C1 segment of cervical spinal cord (tissue), 14 donors: ENCODE measurements around the gene PRDX1.
"Not testable (repeated sequence)": the region's sequence is repeated elsewhere in the genome, so short reads cannot be mapped to it uniquely, and the experiment has no call there.

Experiments
- DNase-seq, 14 donors: peaks; one replicate each; lab custom pipeline; 2025; lab: John Stamatoyannopoulos, UW

PRDX1 gene

DNA sequence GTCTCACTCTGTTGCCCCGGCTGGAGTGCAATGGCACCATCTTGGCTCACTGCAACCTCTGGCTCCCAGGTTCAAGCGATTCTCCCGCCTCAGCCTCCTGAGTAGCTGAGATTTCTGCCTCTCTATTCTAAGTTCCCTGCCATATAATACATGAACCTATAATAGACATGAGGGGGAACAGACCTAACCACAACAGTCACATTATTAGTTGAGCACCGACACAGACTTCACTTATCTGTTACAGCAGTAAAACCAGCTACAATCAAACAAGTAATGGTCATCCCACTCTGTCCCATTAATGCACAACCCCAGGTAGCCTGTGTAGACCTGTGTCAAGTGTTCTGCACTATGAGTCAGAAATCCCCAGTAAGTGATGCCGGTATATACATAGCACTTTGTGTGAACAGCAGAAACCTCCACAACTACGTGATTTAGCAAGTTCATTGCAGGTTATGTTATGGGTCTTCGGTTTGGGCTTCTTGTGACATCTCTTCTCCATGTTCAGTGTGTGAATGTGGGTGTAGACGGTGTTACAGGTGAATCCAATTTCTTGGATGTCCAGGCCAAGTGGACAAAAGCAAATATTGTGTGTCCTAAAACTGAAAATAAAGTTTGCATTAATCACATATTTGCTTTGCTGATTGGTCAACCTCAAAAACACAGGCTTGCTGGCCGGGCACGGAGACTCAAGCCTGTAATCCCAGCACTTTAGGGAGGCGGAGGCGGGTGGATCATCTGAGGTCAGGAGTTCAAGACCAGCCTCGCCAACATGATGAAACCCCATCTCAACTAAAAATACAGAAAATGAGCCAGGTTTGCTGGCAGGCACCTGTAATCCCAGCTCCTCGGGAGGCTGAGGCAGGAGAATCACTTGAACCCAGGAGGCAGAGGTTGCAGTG lies 18.0 kb downstream of the PRDX1 start:
- no peak for DNase-seq

DNA sequence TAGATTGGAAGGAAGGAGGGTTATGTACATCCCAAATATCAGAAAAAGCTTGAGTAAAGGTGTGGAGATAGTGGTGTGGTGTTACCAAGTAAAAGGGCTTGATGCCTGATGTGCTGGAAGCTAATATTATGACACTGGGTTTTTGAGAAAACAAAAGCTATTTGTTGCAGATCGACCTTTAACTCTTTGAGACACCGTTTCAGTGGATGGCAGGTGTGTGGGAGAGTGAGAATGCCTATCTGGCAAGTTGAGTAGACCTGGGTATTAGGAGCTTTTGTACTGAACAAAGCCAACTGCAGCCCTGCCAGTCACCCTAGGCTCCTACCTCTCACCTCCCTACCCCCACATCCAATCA lies 20.2 kb downstream of the PRDX1 start:
- DNase-seq: peak in 1 of 14 donors; percentile 21

DNA sequence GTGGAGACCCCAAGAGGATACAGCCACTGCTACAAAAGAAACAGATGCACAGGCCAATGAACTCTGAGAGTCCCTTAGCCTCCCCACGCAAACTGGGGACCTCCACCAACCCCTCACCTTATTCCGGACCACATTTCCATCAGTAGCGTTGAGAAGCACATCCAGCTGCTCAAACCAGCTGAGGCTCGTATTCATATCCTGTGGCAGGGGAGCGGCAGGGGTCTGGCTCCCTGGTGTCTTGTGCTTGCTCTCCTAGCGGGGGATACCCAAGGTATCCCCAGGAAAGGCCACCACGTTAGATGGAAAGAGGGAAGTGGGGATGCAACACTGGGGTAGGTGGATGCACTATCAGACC lies 22.3 kb downstream of the PRDX1 start:
- DNase-seq: no peak

DNA sequence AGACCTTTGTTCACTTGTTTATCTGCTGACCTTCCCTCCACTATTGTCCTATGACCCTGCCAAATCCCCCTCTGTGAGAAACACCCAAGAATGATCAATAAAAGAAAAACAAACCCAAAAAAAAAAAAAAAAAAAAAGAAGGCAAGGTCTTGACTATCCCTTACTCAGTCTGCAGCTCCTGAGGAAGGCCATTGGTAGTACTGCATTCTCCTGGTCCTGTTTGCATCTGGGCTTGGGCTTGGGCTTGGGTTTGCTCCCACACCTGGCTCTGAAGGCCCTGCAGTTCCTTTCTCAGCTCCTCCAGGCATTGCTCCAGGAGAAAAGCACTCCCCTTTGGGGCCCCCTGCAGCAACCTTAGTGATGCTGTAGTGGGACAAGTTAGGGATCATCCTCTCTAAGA lies 23.4 kb downstream of the PRDX1 start:
- no peak for DNase-seq

DNA sequence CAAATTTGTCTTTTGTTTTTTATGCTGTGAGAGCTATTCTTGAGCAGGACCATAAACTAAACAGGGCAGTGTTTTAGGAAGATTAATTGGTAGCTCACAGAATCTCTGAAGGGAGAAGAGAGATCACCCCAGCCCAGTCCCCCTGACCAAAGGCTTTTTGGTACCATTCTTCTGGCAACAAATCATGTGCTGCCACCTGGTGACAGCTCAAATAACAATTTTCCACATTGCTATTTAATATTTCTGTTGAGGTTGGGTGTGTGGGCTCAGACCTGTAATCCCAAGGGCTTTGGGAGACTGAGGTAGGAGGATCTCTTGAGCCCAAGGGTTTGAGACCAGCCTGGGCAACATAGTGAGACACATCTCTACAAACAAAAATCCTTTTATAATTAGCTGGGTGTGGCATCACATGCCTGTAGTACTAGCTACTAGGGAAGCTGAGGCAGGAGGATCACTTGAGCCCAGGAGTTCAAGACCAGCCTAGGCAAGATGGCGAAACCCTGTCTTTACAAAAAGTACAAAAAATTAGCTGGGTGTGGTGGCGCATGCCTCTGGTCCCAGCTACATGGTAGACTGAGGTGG lies 28.5 kb downstream of the PRDX1 start:
- DNase-seq: peak in 6 of 14 donors; percentile 11 to 41 (median 25)

DNA sequence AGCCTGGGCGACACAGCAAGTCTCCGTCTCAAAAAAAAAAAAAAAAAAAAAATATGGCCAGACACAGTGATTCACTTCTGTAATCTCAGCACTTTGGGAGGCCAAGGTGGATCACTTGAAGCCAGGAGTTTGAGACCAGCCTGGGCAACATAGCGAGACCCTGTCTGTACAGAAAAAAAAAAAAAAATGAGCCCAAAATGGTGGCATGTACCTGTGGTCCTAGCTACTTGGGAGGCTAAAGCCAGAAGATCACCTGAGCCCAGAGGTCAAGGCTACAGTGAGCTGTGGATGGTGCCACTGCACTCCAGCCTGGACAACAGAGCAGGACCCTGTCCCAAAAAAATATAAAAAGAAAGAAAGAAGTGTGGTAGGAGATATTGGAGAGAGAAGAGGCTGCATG lies 29.0 kb downstream of the PRDX1 start:
- no peak for DNase-seq

DNA sequence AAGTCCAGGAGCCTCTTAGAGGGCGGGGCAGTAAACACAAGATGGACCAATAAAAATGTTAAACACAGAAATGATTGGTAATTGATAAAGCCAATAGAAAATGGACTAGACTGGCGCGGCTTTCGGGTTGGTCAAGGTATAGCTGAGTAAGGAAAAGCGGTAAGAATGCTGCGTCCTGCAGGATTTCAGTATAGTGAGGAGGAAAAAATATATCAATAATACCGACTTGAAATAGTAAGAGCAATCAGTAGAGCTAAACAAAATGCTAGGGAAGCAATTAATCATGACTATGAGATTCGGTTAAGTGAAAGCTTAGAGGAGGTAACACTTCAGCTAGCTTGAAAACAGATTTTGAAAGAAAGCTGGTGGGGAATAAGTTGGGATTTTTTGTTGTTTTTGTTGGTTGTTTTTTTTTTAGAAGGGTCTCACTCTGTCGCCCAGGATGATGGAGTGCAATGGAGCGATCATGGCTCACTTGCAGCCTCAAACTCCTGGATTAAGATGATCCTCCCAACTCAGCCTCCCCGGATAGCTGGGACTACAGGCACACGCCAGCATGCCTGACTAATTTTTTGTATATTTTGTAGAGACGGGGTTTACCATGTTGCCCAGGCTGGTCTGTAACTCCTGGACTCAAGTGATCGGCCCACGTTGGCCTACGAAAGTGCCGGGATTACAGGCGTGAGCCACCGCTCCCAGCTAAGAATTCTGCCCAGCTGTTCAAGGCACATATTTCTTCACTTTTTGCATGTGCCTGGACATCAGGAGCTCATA lies 30.0 kb downstream of the PRDX1 start:
- no peak for DNase-seq

DNA sequence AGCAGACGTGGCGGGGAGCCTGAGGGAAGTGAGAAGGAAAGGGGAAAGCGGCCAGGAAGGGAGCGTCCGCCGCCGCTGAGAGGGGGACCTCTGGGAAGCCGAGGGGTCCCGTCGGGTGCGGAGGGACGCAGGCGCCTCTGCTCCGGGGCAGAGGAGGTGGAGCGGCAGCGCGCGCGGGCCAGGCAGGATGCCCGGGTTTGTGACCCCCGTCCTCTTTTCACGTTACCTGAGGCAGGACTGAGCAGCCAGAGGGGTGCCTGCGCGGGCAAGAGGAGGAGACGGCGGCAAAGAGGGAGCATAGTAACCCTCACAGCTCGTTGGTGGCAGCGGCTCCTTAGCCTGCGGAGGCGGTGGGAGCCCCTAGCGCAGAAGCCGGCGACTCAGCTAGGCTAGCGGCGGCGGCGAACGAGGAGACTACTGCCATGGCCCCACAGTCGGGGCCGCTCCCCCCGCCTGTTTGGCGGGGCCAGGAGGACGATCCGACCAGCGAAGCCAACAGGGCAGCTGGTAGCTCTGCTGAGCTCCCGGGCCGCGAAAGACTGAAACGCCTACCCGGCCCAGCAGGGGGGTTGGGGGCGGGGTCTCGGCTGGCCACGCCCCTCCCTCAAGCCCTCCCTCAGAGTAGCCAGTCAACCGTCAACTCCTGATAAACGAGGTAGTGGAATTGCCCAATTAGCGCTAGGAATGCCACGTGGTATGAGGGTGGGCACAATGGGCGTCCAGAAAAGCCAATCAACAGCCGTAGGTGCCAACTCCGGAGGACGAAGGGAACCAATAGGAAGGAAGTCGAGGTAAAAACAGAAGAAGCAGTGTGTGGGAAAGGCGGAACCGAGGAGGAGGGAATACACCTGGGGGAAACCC lies 30.8 kb downstream of the PRDX1 start, which contains the start of gene TESK2:
Gene TESK2 (minus strand): TSS at position 538 of the 861 bp plus-strand sequence. CDS start 33,378 bp downstream, outside the sequence.
- DNase-seq: peak; percentile 75 to 100 (median 97)

DNA sequence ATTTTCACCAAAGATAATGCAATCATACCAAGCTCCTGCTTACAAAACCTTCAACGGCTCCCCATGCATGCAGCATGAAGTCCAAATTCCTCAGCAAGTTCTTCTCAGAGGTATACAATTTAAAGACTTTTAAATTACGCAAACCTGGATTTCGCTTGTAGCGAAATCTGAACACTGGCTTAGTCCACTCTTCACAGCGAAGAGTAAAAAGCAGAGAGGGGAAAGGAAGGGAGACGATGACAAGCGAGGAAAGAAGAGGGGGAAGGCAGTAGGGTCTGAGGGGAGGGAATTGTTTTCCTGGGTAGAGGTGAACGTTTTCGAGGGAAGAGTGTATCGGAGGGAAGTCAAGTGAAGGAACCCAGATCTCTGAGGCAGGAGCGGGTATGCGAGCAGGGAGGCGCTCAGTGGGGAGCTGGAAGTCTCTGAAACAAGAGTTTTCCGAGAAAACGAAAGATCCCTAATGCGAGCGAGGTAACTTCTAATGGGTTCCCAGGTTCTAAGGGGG lies 31.5 kb downstream of the PRDX1 start:
- peak in 6 of 14 donors; percentile 15 to 68 (median 52) for DNase-seq

DNA sequence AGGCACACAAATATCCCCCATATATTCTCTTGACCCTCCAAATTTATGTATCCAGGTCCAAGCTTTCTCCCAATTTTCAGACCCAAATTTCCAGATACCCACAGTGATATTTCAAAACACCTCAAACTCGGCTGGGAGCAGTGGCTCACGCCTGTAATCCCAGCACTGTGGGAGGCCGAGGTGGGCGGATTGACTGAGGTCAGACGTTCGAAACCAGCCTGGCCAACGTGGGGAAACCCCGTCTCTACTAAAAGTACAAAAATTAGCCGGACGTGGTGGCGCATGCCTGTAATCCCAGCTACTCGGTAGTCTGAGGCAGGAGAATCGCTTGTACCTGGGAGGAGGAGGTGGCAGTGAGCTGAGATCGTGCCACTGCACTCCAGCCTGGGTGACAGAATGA lies 32.3 kb downstream of the PRDX1 start:
- DNase-seq: not testable (repeated sequence)

DNA sequence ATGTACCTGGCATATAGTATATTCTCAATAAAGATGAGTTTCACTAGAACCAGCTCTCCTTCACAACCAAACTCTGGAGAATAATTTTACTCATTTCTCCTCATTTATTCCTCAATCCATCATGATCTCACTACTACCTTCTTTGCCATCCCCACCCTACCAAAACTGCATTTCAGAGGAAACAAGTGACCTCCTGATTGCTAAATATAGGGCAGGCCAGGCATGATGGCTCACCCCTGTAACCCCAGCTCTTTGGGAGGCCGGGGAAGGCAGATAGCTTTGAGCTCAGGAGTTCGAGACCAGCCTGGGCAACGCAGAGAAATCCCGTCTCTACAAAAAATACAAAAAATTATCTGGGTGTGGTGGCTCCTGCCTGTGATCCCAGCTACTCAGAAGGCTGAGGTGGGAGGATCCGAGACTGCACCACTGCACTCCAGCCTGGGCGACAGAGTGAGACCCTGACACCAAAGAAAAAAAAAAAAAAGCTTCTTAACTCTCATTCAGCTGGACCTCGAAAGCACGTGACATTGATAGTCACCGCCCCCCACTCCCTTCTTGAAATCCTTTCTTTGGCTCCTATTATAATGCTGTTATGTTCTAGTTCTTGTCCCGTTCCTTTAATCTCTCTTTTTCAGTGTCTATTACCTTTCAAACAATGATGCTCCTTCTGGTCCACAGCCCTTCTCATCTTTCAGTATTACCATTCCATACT lies 32.9 kb downstream of the PRDX1 start:
- DNase-seq: no peak

DNA sequence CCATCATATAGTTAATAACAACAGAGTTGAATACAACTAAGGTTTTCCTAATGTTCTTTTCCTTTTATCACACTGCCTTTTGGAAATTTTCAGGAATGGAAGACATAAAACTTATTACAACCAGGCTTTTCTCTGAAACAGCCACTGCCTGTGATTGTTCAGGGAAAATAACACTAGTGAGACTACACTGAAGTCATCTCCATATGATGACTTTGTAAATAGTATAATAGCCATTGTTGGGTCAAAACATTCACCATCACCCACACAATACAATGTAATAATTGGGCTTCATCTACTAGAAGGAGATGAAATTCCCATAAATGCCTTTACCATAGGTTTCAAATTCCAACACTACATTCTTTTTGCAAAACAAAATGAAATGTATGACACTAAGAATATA lies 35.7 kb downstream of the PRDX1 start:
- DNase-seq: no peak

DNA sequence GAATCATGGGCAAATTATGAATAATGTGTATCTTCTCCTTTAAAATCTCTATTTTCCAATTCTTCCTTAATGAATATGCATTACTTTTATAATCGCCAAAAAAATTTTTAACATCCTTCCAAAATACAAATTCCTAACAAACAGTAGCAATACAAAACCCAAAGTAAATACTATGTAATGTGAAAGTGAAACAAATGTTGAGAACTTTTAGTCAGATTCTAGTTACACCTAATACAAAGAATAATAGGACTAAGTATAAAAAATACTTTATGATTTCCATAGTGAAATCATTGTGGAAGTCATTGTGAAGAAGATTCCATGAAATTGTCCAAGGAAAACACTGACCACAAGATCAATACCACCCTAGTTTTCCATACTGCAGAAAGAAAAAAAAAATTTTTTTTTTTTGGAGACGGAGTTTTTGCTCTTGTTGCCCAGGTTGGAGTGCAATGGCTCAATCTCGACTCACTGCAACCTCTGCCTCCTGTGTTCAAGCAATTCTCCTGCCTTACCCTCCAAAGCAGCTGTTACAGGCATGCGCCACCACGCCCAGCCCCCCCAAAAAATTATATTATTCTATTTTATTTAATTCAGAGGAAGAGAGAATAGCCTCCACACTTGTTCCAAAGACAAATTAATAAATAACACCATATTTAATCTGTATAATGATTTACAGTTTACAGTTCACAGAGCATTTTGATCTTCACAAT lies 42.5 kb downstream of the PRDX1 start:
- DNase-seq: no peak

DNA sequence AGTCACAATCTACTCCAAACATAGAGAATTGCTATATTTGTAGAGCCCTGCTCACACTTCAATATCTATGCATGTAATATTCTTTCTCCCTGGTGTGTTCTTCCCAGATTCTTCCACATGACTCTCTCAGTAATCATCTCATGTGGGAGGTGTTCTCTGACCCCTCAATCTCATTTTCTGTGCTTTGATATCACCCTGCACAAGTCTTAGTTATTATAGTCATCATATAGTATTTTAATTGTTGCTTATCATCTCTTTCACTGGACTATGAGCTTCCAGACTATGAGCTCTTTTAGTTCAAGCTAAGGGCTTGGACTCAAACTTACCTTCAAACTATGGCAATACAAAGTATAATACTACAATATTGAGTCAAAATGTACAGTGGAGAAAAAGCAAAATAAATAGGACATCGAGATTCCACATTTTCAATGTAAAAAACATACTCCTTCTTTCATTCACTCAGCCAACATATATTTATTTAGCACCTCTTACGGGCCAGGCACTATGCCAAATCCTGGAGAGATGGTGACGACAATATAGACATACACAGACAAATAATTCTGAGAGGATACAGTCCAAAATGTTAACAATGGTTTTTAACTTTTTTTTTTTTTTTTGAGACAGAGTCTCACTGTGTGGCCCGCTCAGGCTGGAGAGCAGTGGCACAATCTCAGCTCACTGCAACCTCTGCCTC lies 43.4 kb downstream of the PRDX1 start:
- no peak for DNase-seq

DNA sequence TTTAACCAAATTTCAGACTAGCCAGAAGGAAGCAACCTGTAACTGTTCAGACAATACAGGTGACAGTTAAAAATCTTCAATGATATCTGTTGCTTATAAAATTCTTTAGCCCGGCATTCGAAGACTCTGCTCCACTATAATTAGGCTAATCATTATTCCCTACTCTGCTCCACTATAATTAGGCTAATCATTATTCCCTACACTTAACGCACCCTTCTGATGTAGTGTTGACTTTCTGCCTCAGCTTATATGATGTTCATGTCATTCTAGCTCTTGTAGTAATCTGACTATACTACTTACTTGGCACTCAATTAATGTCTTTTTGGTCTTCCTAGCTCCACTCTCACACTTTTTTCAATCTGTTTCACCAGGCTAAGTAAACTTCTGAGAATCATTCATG lies 44.0 kb downstream of the PRDX1 start:
- DNase-seq: no peak

DNA sequence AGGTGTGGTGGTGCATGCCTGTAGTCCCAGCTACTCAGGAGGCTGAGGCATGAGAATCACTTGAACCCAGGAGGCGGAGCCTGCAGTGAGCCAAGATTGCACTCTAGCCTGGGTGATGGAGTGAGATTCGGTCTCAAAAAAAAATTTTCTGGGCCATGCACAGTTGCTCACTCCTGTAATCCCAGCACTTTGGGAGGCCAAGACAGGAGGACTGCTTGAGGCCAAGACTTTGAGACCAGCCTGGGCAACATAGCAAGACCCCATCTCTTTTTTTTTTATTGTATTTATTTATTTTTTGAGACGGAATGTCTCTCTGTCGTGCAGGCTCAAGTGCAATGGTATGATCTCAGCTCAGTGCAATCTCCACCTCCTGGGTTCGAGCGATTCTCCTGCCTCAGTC lies 47.5 kb downstream of the PRDX1 start:
- not testable (repeated sequence) for DNase-seq

DNA sequence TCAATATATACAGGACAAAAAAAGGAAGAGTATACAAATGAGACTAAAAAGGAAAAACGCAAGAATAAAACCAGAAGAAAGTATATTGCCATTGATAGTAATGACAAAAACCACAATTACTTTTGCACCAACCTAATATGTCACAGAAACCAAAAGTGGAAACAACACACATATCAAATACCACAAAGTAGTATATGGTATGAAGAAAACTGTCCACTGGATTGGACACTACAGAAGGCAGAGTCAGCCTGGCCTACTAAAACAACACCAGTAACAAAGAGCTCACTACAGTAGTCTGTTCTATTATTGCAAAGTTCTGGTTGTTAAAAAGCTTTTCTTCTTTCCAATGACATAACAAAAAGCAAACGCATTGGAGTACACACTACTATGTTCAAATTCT lies 48.4 kb downstream of the PRDX1 start:
- DNase-seq: no peak

DNA sequence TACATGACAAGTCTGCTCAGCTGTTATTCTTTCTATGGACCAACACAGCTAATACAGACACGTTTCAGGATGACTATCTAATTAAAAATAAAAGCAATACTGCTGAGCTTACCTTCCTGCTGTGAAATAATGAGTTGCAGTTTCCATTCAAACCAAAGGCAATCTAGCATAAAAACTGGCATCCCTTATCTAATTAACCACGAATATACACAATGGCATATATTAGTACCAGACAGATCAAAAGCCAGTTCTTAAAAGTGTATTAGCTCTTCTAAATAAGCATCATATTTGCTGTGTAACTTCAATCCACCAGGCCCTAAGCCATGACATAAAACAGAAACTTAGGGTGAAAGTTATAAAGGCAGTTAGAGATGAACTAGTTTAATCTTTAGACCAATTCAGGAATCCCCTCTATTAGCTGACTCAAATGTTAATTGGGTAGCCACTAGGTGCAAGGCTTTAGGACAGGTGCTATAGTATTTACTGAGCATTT lies 51.3 kb downstream of the PRDX1 start:
- DNase-seq: no peak

DNA sequence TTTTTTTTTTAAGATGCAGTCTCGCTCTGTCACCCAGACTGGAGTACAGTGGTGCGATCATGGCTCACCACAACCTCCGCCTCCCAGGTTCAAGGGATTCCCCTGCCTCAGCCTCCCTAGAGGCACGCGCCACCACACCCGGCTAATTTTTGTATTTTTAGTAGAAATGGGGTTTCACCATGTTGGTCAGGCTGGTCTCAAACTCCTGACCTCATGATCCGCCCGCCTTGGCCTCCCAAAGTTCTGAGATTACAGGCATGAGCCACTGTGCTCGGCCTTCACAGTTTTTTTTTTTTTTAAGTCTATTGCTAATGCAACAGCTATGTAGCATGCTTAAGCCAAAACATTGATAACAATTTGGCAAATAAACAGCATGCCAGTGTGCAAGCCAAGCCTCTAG lies 54.3 kb downstream of the PRDX1 start:
- DNase-seq: not testable (repeated sequence)
